Osteocyte (in vitro differentiated cells): Measurements from ENCODE around the gene SPDL1. TPM values are rescaled to one million over a fixed set of nuclear protein-coding genes. Genes with fewer than 3 reads are reported as not detected.
"Not testable (repeated sequence)": the region's sequence is repeated elsewhere in the genome, so short reads cannot be mapped to it uniquely, and the experiment has no call there.

Experiments
- DNase-seq: peaks from one replicate; pipeline ENCODE4 v3.0.0; 2021; ENCODE audit warnings: mixed read lengths; ENCODE audit not compliant: unreplicated experiment; ENCODE audit errors: extremely low spot score
- H3K27ac Mint-ChIP-seq: one replicate; pipeline ENCODE4 v1.8.0; 2021; ENCODE audit warnings: mild to moderate bottlenecking, mixed read lengths; ENCODE audit not compliant: unreplicated experiment
- H3K27me3 Mint-ChIP-seq: one replicate; pipeline ENCODE4 v1.8.0; 2021; ENCODE audit warnings: mixed read lengths; ENCODE audit not compliant: unreplicated experiment
- H3K36me3 Mint-ChIP-seq: one replicate; pipeline ENCODE4 v1.8.0; 2021; ENCODE audit warnings: mixed read lengths; ENCODE audit not compliant: unreplicated experiment
- H3K4me1 Mint-ChIP-seq: one replicate; pipeline ENCODE4 v1.8.0; 2021; ENCODE audit warnings: mixed read lengths; ENCODE audit not compliant: unreplicated experiment
- H3K4me3 Mint-ChIP-seq: one replicate; pipeline ENCODE4 v1.8.0; 2021; ENCODE audit warnings: mild to moderate bottlenecking, moderate library complexity, mixed read lengths; ENCODE audit not compliant: unreplicated experiment
- H3K9me3 Mint-ChIP-seq: one replicate; pipeline ENCODE4 v1.8.0; 2021; ENCODE audit warnings: mixed read lengths; ENCODE audit not compliant: unreplicated experiment
- total RNA-seq: library from RNA; stranded (reverse); gene quantifications from 2 replicates; pipeline ENCODE4 v1.2.1, GENCODE V29; 2021
- TF ChIP-seq, protein P1 (sequence below): fragments of 200-600 bp; sonication (generic); IDR thresholded peaks from 2 replicates; pipeline ENCODE4 v1.5.0; 2021; ENCODE audit warnings: antibody characterized with exemption, mild to moderate bottlenecking, moderate library complexity

The SPDL1 gene
- total RNA-seq, 1 donor from 2014 or later = 40.4 TPM

DNA sequence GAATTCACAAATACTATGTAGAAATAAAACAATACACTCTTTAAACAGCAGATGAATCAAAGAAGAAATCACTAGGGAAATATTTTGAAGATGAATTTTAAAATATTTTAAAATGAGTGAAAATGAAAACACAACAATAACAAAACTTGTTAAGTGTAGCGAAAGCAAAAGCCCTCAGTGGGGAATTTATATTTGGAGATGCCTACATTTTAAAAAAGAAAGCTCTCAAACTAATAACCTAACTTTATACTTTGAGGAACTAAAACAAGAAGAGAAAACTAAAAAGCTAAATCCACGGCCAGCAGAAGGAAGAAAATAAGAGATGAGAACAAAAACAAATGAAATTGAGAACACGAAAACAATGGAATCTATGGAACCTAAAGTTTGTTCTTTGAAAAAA is 22.7 kb downstream of the SPDL1 start:
- Mint-ChIP-seq H3K4me1 (peaks cover 13% of the 10 kb centered on the region), H3K27me3 (no peaks in the 10 kb centered on the region), H3K9me3 (peaks cover 30% of the 10 kb centered on the region), H3K4me3 (no peak overlapping the region), H3K36me3 (peaks cover 29% of the 10 kb centered on the region), H3K27ac (peak overlapping the region; percentile 8)
- TF ChIP-seq, protein P1, sequence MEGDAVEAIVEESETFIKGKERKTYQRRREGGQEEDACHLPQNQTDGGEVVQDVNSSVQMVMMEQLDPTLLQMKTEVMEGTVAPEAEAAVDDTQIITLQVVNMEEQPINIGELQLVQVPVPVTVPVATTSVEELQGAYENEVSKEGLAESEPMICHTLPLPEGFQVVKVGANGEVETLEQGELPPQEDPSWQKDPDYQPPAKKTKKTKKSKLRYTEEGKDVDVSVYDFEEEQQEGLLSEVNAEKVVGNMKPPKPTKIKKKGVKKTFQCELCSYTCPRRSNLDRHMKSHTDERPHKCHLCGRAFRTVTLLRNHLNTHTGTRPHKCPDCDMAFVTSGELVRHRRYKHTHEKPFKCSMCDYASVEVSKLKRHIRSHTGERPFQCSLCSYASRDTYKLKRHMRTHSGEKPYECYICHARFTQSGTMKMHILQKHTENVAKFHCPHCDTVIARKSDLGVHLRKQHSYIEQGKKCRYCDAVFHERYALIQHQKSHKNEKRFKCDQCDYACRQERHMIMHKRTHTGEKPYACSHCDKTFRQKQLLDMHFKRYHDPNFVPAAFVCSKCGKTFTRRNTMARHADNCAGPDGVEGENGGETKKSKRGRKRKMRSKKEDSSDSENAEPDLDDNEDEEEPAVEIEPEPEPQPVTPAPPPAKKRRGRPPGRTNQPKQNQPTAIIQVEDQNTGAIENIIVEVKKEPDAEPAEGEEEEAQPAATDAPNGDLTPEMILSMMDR = no peak
- no peak for DNase-seq

DNA sequence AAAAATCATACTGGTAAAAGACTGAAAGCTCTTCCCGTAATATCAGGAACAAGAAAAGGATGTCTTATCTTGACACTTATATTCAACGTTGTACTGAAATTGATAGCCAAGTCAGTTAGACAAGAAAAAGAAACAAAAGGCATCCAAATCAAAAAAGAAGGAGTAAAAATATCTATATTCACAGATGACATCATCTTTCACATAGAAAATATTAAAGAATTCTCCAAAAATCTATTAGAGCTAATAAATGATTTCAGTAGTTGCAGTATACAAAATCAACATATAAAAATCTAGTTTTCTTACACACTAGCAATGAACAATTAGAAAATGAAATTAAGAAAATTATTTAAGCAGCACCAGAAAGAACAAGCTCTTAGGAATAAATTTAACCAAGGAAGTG is 24.3 kb downstream of the SPDL1 start:
- Mint-ChIP-seq H3K27me3 (no peaks in the 10 kb centered on the region), H3K27ac (no peak overlapping the region), H3K4me3 (no peak overlapping the region), H3K9me3 (peaks cover 44% of the 10 kb centered on the region), H3K36me3 (peaks cover 20% of the 10 kb centered on the region), H3K4me1 (peaks cover 5% of the 10 kb centered on the region)
- DNase-seq = no peak
- TF ChIP-seq, protein P1 = no peak

- TF ChIP-seq, protein P1 = no peak
- peaks cover 13% of the 10 kb centered on the region for H3K4me1 Mint-ChIP-seq
- H3K27ac Mint-ChIP-seq = no peak overlapping the region
- peaks cover 48% of the 10 kb centered on the region for H3K9me3 Mint-ChIP-seq
- H3K36me3 Mint-ChIP-seq = peaks cover 9% of the 10 kb centered on the region
- no peak overlapping the region for H3K4me3 Mint-ChIP-seq
- no peak for DNase-seq
- no peaks in the 10 kb centered on the region for H3K27me3 Mint-ChIP-seq
Observed at GRCh38 chr5:169609716-169610115, 26.1 kb downstream of the SPDL1 start.

GRCh38 chr5:169610606-169611005 is 27.0 kb downstream of the SPDL1 start:
- peak overlapping the region; percentile 24 for H3K27ac Mint-ChIP-seq
- H3K27me3 Mint-ChIP-seq = no peaks in the 10 kb centered on the region
- peaks cover 7% of the 10 kb centered on the region for H3K36me3 Mint-ChIP-seq
- peaks cover 48% of the 10 kb centered on the region for H3K9me3 Mint-ChIP-seq
- no peak overlapping the region for H3K4me3 Mint-ChIP-seq
- H3K4me1 Mint-ChIP-seq = peaks cover 13% of the 10 kb centered on the region
- TF ChIP-seq, protein P1 = no peak
- DNase-seq = no peak

GRCh38 chr5:169615561-169615960 is 32.0 kb downstream of the SPDL1 start:
- TF ChIP-seq, protein P1 = no peak
- no peak for DNase-seq
- Mint-ChIP-seq H3K27me3 (no peaks in the 10 kb centered on the region), H3K36me3 (peaks cover 6% of the 10 kb centered on the region), H3K27ac (no peak overlapping the region), H3K9me3 (peaks cover 30% of the 10 kb centered on the region), H3K4me1 (peaks cover 8% of the 10 kb centered on the region), H3K4me3 (no peak overlapping the region)

DNA sequence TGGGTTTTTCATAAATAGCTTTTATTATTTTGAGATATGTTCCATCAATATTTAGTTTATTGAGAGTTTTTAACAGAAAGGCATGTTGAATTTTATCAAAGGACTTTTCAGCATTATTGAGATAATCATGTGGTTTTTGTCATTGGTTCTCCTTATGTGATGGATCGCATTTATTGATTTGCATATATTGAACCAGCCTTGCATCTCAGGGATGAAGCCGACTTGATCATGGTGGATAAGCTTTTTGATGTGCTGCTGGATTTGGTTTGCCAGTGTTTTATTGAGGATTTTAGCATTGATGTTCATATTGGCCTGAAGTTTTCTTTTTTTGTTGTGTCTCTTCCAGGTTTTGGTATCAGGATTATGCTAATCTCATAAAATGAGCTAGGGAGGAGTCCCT is 40.7 kb downstream of the SPDL1 start:
- not testable (repeated sequence) for DNase-seq, H3K27me3 Mint-ChIP-seq, H3K4me3 Mint-ChIP-seq, H3K36me3 Mint-ChIP-seq, H3K27ac Mint-ChIP-seq
- peaks cover 22% of the 10 kb centered on the region for H3K4me1 Mint-ChIP-seq
- peaks cover 25% of the 10 kb centered on the region for H3K9me3 Mint-ChIP-seq
